ENCODE data around the gene COPS9. TPM values are rescaled to one million over a fixed set of nuclear protein-coding genes. Genes with fewer than 3 reads are reported as not detected.

The COPS9 gene
- total RNA-seq, 2 donors from 2014 or later = 156 to 179 TPM

DNA sequence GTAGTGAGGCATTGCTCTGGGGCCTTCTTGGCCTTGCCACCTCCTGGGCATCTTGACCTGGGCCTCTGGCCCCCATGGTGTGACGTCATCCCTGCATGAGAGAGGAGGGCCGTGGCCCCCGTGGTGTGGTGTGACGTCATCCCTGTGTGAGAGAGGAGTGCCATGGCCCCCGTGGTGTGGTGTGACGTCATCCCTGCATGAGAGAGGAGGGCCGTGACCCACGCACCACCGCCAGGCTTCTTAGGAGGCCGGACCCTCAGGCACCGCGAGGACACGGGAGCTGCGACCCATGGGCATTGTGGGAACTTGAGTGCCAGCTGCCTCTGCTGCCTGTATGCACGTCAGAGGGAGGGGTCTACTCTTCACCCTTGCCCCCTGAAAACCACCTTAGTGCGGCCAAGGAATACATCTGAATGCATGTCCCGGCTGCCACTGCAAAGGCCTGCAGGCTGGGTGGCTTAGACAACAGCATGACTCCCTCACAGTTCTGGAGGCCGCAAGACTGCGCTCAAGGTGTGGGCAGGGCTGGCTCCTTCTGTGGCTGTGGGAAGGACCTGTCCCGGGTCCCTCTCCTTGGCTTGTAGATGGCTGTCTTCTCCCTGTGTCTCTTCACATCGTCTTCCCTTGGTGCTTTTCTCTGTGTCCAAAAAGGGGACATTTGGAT, 25.1 kb upstream of the COPS9 start:
- 87% methylated on average over 21 of the region's 21 CpGs for WGBS
- no peak for DNase-seq (ENCODE audit: low spot score)
- no peaks in the 10 kb centered on the region for H3K36me3 ChIP-seq
- no peak overlapping the region for H3K27ac ChIP-seq
- no peak overlapping the region for H3K4me3 ChIP-seq
- intact Hi-C loops (cut with DNase I) = no loop called here
- TF ChIP-seq, protein P1, sequence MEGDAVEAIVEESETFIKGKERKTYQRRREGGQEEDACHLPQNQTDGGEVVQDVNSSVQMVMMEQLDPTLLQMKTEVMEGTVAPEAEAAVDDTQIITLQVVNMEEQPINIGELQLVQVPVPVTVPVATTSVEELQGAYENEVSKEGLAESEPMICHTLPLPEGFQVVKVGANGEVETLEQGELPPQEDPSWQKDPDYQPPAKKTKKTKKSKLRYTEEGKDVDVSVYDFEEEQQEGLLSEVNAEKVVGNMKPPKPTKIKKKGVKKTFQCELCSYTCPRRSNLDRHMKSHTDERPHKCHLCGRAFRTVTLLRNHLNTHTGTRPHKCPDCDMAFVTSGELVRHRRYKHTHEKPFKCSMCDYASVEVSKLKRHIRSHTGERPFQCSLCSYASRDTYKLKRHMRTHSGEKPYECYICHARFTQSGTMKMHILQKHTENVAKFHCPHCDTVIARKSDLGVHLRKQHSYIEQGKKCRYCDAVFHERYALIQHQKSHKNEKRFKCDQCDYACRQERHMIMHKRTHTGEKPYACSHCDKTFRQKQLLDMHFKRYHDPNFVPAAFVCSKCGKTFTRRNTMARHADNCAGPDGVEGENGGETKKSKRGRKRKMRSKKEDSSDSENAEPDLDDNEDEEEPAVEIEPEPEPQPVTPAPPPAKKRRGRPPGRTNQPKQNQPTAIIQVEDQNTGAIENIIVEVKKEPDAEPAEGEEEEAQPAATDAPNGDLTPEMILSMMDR (IDR thresholded peaks at IDR 0.05) = no peak
- no peaks in the 10 kb centered on the region for H3K9me3 ChIP-seq
- H3K4me1 ChIP-seq (replicated peaks) = no peaks in the 10 kb centered on the region
- H3K27me3 ChIP-seq (replicated peaks; ENCODE audit: insufficient read depth) = no peaks in the 10 kb centered on the region

DNA sequence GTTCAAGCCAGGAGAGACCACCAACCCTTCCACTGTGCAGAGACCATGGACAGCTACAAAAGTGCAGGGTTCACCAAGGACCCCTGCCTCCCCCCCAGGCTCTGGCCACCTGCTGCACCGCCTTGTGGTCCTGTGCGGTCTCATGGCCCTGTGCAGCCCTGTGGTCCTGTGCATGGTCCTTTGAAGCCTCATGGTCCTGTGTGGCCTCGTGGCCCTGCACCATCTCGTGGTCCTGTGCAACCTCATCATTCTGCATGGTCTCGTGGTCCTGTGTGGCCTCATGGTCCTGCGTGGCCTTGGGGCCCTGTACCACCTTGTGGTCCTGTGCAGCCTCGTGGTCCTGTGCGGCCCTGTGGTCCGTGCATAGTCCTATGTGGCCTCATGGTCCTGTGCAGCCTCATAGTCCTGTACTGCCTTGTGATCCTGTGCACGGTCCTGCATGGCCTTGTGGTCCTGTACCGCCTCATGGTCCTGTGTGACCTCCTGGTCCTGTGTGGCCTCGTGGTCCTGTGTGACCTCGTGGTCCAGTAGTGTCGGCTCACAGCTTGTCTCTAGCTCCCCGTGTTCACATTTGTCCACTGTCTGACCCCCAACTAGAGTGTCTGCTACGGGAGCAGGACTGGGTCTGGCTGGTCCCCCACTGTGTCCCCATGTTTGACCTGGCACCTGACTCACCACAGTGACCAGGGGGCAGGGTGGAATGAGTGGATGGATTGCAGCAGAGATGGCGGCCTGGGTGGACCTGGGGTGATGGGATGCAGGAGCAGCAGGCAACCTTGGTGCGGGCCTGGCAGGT, 24.4 kb upstream of the COPS9 start:
- no peak for DNase-seq (ENCODE audit: low spot score)
- 87% methylated on average over 18 of the region's 18 CpGs for WGBS
- intact Hi-C loops (cut with DNase I) = no loop called here
- Histone ChIP-seq H3K36me3 (no peaks in the 10 kb centered on the region), H3K4me3 (no peak overlapping the region), H3K9me3 (no peaks in the 10 kb centered on the region), H3K4me1 (replicated peaks) (no peaks in the 10 kb centered on the region), H3K27me3 (replicated peaks; ENCODE audit: insufficient read depth) (no peaks in the 10 kb centered on the region), H3K27ac (no peak overlapping the region)
- TF ChIP-seq, protein P1 (IDR thresholded peaks at IDR 0.05) = no peak
- TF ChIP-seq POLR2AphosphoS5 (IDR thresholded peaks at IDR 0.05) (no peak), POLR2A (IDR thresholded peaks at IDR 0.05) (no peak)

DNA sequence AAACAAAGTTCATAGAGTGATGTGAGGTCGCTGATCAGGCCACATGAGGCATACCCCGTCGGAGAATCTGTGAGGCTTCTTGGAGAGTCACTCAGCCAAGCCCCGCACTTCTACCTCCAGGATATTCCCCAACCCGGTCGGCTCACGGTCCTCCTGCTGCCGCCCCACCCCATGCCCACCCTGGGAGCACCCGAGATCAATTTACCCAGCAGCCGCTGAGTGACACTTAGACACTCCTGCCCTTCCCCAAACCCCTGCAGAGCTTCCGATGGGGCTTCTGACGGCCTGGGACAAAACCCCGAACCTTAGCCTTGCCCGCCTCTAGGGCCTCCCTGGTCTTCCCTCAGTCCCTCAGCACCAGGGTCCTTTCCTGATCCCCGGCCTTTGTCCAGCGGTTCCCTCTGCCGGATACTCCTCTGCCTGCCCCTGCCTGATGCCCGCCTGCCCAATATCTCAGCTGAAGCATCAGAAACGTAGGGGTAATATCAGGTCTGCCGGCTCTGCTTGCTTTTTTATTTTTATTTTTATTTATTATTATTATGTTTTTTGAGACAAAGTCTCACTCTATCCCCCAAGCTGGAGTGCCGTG, 23.2 kb upstream of the COPS9 start:
- H3K36me3 ChIP-seq = no peaks in the 10 kb centered on the region
- DNase-seq (ENCODE audit: low spot score) = no peak
- 79% methylated on average over 21 of the region's 21 CpGs for WGBS
- no peaks in the 10 kb centered on the region for H3K9me3 ChIP-seq
- no peaks in the 10 kb centered on the region for H3K4me1 ChIP-seq (replicated peaks)
- H3K4me3 ChIP-seq = no peak overlapping the region
- intact Hi-C loops (cut with DNase I) = no loop called here
- no peak for TF ChIP-seq POLR2A (IDR thresholded peaks at IDR 0.05)
- no peak for TF ChIP-seq POLR2AphosphoS5 (IDR thresholded peaks at IDR 0.05)
- TF ChIP-seq, protein P1 (IDR thresholded peaks at IDR 0.05) = no peak
- no peak overlapping the region for H3K27ac ChIP-seq
- no peaks in the 10 kb centered on the region for H3K27me3 ChIP-seq (replicated peaks; ENCODE audit: insufficient read depth)

DNA sequence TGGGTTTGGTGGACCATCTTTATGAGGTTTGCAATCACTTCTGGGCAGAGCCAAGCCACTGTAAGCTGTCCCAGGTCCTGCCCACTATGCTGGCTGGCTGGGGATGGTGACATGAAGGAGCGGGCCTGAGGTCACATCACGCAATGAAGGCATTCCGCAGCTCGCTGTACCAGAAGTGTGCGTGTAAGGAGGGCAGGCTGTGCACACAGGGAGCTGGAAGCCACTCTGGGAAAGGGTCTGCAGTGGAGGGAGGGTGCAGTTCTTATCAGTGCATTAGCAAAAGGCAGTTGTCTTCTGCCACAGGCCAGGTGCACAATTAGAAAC, 21.0 kb upstream of the COPS9 start:
- no peaks in the 10 kb centered on the region for H3K36me3 ChIP-seq
- H3K27ac ChIP-seq = no peak overlapping the region
- DNase-seq (ENCODE audit: low spot score) = no peak
- H3K4me3 ChIP-seq = no peak overlapping the region
- no peaks in the 10 kb centered on the region for H3K4me1 ChIP-seq (replicated peaks)
- no peaks in the 10 kb centered on the region for H3K27me3 ChIP-seq (replicated peaks; ENCODE audit: insufficient read depth)
- intact Hi-C loops (cut with DNase I) = no loop called here
- WGBS = 95% methylated on average over 5 of the region's 5 CpGs
- no peaks in the 10 kb centered on the region for H3K9me3 ChIP-seq
- TF ChIP-seq POLR2AphosphoS5 (IDR thresholded peaks at IDR 0.05) = no peak

DNA sequence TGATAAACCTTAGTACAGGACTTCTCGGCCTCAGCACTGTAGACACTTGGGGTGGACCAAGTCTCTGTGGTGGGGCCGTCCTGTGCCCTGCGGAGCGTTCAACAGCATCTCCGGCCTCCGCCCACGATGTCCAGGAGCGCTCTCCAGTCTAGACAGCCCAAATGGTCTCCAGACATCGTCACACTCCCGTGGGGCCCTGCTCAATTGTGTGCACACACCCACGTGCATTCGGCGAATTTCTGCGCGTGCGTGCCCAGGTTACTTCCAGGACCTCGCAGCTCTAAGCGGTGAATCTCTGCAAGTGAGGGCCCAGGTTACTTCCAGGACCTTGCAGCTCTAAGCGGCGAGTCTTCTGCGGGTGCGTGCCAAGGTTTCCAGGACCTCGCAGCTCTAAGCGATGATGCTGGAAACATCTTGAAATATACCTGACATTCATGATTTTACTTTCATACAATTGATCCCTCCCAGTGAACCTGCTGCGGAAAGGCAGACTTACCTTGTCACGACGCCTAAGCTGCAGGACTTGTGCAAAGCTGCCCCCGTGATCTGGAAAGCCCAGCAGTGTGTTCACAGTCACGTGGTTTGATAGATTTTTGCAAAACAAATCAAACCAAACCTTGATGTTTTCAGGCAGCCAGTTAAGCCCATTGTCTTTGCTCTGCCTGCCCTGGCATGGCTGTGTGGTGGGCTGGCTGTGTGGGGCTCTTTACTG, 20.5 kb upstream of the COPS9 start:
- Histone ChIP-seq H3K36me3 (no peaks in the 10 kb centered on the region), H3K27me3 (replicated peaks; ENCODE audit: insufficient read depth) (no peaks in the 10 kb centered on the region), H3K4me1 (replicated peaks) (no peaks in the 10 kb centered on the region), H3K4me3 (no peak overlapping the region), H3K27ac (no peak overlapping the region), H3K9me3 (no peaks in the 10 kb centered on the region)
- intact Hi-C loops (cut with DNase I) = no loop called here
- TF ChIP-seq POLR2AphosphoS5 (IDR thresholded peaks at IDR 0.05) = no peak
- TF ChIP-seq POLR2A (IDR thresholded peaks at IDR 0.05) = no peak
- TF ChIP-seq, protein P1 (IDR thresholded peaks at IDR 0.05) = no peak
- 81% methylated on average over 29 of the region's 29 CpGs for WGBS
- no peak for DNase-seq (ENCODE audit: low spot score)
